NCI-H1048 (cell line): ENCODE data around the gene BECN2.

Experiments used
- DNase-seq: peaks from one replicate; lab custom pipeline; 2025; lab: John Stamatoyannopoulos, UW

Gene BECN2

GRCh38 chr1:241957692-241958494 is at the start of gene BECN2:
BECN2 (plus strand) TSS chr1:241957767; CDS start chr1:241957767, 0 bp downstream.
- no peak for DNase-seq

- DNase-seq, result no peak
These were observed 41.4 kb upstream of the BECN2 start for GRCh38 chr1:241916196-241916595.

- DNase-seq, result no peak
These were observed 40.1 kb upstream of the BECN2 start for GRCh38 chr1:241917487-241917886.

GRCh38 chr1:241918879-241919278 is 38.7 kb upstream of the BECN2 start:
- no peak for DNase-seq

- DNase-seq, result no peak
These were observed 33.3 kb upstream of the BECN2 start for GRCh38 chr1:241924080-241924808.

- DNase-seq, result no peak
These were observed 31.4 kb upstream of the BECN2 start for GRCh38 chr1:241926141-241926540.

GRCh38 chr1:241927321-241927720 is 30.2 kb upstream of the BECN2 start:
- no peak for DNase-seq

- DNase-seq, result no peak
These were observed 24.7 kb upstream of the BECN2 start for GRCh38 chr1:241932845-241933244.

GRCh38 chr1:241934201-241934848 is 23.2 kb upstream of the BECN2 start:
- no peak for DNase-seq

GRCh38 chr1:241934866-241935265 is 22.7 kb upstream of the BECN2 start:
- no peak for DNase-seq

GRCh38 chr1:241939798-241940197 is 17.8 kb upstream of the BECN2 start:
- DNase-seq, result no peak

- DNase-seq, result no peak
These were observed 14.8 kb upstream of the BECN2 start for GRCh38 chr1:241942738-241943137.

- DNase-seq, result no peak
These were observed 13.3 kb upstream of the BECN2 start for GRCh38 chr1:241944300-241944699.

GRCh38 chr1:241947354-241947753 is 10.2 kb upstream of the BECN2 start:
- no peak for DNase-seq

GRCh38 chr1:241950390-241950789 is 7.2 kb upstream of the BECN2 start:
- DNase-seq, result no peak

GRCh38 chr1:241962153-241962552 is 4.6 kb downstream of the BECN2 start:
- DNase-seq, result no peak

- no peak for DNase-seq
These were observed 6.2 kb downstream of the BECN2 start for GRCh38 chr1:241963722-241964121.

GRCh38 chr1:241964550-241965282 is 7.1 kb downstream of the BECN2 start:
- DNase-seq, result no peak

- DNase-seq, result no peak
These were observed 11.0 kb downstream of the BECN2 start for GRCh38 chr1:241968611-241969010.

- no peak for DNase-seq
These were observed 15.3 kb downstream of the BECN2 start for GRCh38 chr1:241972703-241973369.

GRCh38 chr1:241976229-241976628 is 18.7 kb downstream of the BECN2 start:
- DNase-seq, result no peak

GRCh38 chr1:241979071-241979470 is 21.5 kb downstream of the BECN2 start:
- no peak for DNase-seq
